ENCODE data around the gene GPR132.

DNA sequence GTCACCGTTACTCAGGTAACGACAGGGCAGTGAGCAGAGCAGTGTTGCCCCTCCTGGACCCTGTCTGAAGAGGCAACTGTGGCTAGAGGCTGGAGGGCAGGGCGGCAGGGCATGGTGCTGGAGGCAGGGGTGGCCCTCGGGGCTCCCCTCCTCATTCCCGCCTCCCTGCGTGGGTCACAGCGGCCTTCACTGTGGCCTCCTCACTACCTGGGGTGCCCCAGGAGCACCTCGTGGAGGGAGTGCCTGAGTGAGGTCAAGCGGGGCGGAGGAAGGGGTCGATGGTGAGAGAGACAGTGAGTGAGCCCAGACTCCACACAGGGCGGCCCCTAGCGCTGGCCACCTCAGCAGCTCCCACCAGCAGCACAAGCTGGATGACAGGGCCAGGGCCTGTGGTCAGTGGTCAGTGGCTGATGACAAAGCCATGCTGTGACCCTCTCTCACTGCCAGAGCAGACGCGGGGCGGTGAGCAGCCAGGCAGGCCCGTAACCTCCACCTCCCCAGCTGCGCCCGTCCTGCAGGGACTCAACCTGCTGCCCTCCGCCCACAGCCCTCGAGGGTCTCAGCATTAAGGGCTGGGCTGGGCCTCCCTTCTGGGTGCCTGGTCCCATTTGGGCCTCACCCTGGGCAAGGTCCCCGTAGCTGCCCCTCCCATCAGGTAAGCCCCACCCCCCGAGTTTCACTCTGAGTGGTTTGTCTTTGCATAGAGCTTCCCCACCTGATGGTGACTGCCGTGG lies 17.8 kb downstream of the GPR132 start:
- TF ChIP-seq CTCF (conservative IDR thresholded peaks at IDR 0.05), result no peak
- no peak for TF ChIP-seq ZFX (IDR thresholded peaks at IDR 0.05)
